Astrocyte (in vitro differentiated cells and primary cell): ENCODE measurements around the gene CCDC74A. TPM values are rescaled to one million over a fixed set of nuclear protein-coding genes. Genes with fewer than 3 reads are reported as not detected.
"Not testable (repeated sequence)": the region's sequence is repeated elsewhere in the genome, so short reads cannot be mapped to it uniquely, and the experiment has no call there.

Experiments
- DNase-seq: peaks from one replicate; pipeline ENCODE4 v3.0.0-alpha.2; 2010; ENCODE audit warnings: low read depth
- FAIRE-seq: peaks from 2 replicates; lab custom pipeline; 2011; peaks lifted over from hg19 to GRCh38; lab: Jason Lieb, UNC
- H2AFZ ChIP-seq: 2 replicates; pipeline ENCODE4 v1.6.0; 2012; ENCODE audit warnings: low read depth, low read length, inconsistent platforms
- H3K27ac ChIP-seq: 2 replicates; pipeline ENCODE4 v1.5.1; 2011; ENCODE audit warnings: low read depth, low read length, inconsistent platforms
- H3K27me3 ChIP-seq: 2 replicates; pipeline ENCODE4 v1.6.0; 2011; ENCODE audit warnings: low read length, inconsistent platforms; ENCODE audit not compliant: insufficient read depth
- H3K36me3 ChIP-seq: 2 replicates; pipeline ENCODE4 v1.5.1; 2011; ENCODE audit warnings: low read length, inconsistent platforms; ENCODE audit not compliant: insufficient read depth
- H3K4me1 ChIP-seq: 2 replicates; pipeline ENCODE4 v1.5.1; 2011; ENCODE audit warnings: low read length, inconsistent platforms; ENCODE audit not compliant: insufficient read depth
- H3K4me2 ChIP-seq: 2 replicates; pipeline ENCODE4 v1.6.0; 2012; ENCODE audit warnings: low read length, inconsistent platforms
- H3K4me3 ChIP-seq: 2 replicates; pipeline ENCODE4 v1.5.1; 2011; ENCODE audit warnings: low read depth, mild to moderate bottlenecking, low read length, inconsistent platforms; ENCODE audit not compliant: insufficient read depth
- H3K79me2 ChIP-seq: 2 replicates; pipeline ENCODE4 v1.6.0; 2012; ENCODE audit warnings: mild to moderate bottlenecking, low read length, inconsistent platforms; ENCODE audit not compliant: insufficient read depth
- H3K9ac ChIP-seq: 2 replicates; pipeline ENCODE4 v1.6.0; 2012; ENCODE audit warnings: mild to moderate bottlenecking, low read length, inconsistent platforms
- H3K9me3 ChIP-seq: 2 replicates; pipeline ENCODE4 v1.5.1; 2012; ENCODE audit warnings: low read depth, mild to moderate bottlenecking, low read length, inconsistent platforms; ENCODE audit not compliant: insufficient read depth
- H4K20me1 ChIP-seq: 2 replicates; pipeline ENCODE4 v1.6.0; 2012; ENCODE audit warnings: low read length, inconsistent platforms; ENCODE audit not compliant: insufficient read depth
- H3K27ac Mint-ChIP-seq: one replicate; pipeline ENCODE4 v1.8.0; 2021; ENCODE audit warnings: mild to moderate bottlenecking, mixed read lengths; ENCODE audit not compliant: unreplicated experiment
- H3K27me3 Mint-ChIP-seq: one replicate; pipeline ENCODE4 v1.8.0; 2021; ENCODE audit warnings: low read depth, mixed read lengths; ENCODE audit not compliant: unreplicated experiment
- H3K36me3 Mint-ChIP-seq: one replicate; pipeline ENCODE4 v1.8.0; 2021; ENCODE audit warnings: low read depth, mixed read lengths; ENCODE audit not compliant: unreplicated experiment
- H3K4me1 Mint-ChIP-seq: one replicate; pipeline ENCODE4 v1.8.0; 2021; ENCODE audit warnings: low read depth, mixed read lengths; ENCODE audit not compliant: unreplicated experiment
- H3K4me3 Mint-ChIP-seq: one replicate; pipeline ENCODE4 v1.8.0; 2021; ENCODE audit warnings: mild to moderate bottlenecking, moderate library complexity, mixed read lengths; ENCODE audit not compliant: unreplicated experiment
- H3K9me3 Mint-ChIP-seq: one replicate; pipeline ENCODE4 v1.8.0; 2021; ENCODE audit warnings: mild to moderate bottlenecking, mixed read lengths; ENCODE audit not compliant: unreplicated experiment
- CTCF ChIP-seq: IDR thresholded peaks from 2 replicates; pipeline ENCODE4 v1.5.1; 2011; ENCODE audit warnings: low read depth, mild to moderate bottlenecking, inconsistent platforms, low read length, moderate library complexity; ENCODE audit not compliant: insufficient read depth
- EZH2 ChIP-seq: IDR thresholded peaks from 2 replicates; pipeline ENCODE4 v1.6.1; 2012; ENCODE audit warnings: mild to moderate bottlenecking, low read length, inconsistent platforms; ENCODE audit not compliant: insufficient read depth
- total RNA-seq: library from RNA; stranded (reverse); gene quantifications from 2 replicates; pipeline ENCODE4 v1.2.1, GENCODE V29; 2021

CCDC74A gene
- total RNA-seq, 1 donor from 2014 or later = 7.2 TPM

GRCh38 chr2:131521961-131522781 lies 5.5 kb upstream of the CCDC74A start:
- no peaks in the 10 kb centered on the region for H3K9me3 Mint-ChIP-seq
- no peak overlapping the region for H3K9ac ChIP-seq
- no peak for DNase-seq
- H3K27me3 Mint-ChIP-seq = no peaks in the 10 kb centered on the region
- no peaks in the 10 kb centered on the region for H3K4me1 Mint-ChIP-seq
- H3K79me2 ChIP-seq = no peaks in the 10 kb centered on the region
- H3K4me2 ChIP-seq = no peak overlapping the region
- TF ChIP-seq CTCF (no peak), EZH2 (no peak)
- H3K36me3 Mint-ChIP-seq = peaks cover 4% of the 10 kb centered on the region
- no peaks in the 10 kb centered on the region for H3K36me3 ChIP-seq
- H3K27ac Mint-ChIP-seq = no peak overlapping the region
- no peak overlapping the region for H3K4me3 Mint-ChIP-seq
- no peak overlapping the region for H3K4me3 ChIP-seq
- H2AFZ ChIP-seq = no peak overlapping the region
- no peaks in the 10 kb centered on the region for H4K20me1 ChIP-seq
- FAIRE-seq = no peak
- H3K9me3 ChIP-seq = no peaks in the 10 kb centered on the region
- no peak overlapping the region for H3K27ac ChIP-seq
- no peaks in the 10 kb centered on the region for H3K27me3 ChIP-seq
- no peaks in the 10 kb centered on the region for H3K4me1 ChIP-seq

- H3K36me3 Mint-ChIP-seq, H3K27ac Mint-ChIP-seq, H3K27ac ChIP-seq, H3K4me3 ChIP-seq, H3K27me3 Mint-ChIP-seq, H3K4me1 Mint-ChIP-seq, H3K4me2 ChIP-seq, H3K9me3 ChIP-seq, H3K36me3 ChIP-seq, H3K4me1 ChIP-seq, DNase-seq, H2AFZ ChIP-seq, H3K79me2 ChIP-seq, H4K20me1 ChIP-seq, H3K9ac ChIP-seq, H3K27me3 ChIP-seq, FAIRE-seq, H3K9me3 Mint-ChIP-seq, H3K4me3 Mint-ChIP-seq: not testable (repeated sequence)
Observed at GRCh38 chr2:131525256-131525655, 2.4 kb upstream of the CCDC74A start.

- H3K27me3 Mint-ChIP-seq = not testable (repeated sequence)
Observed at GRCh38 chr2:131528981-131529863, 1.5 kb downstream of the CCDC74A start.

GRCh38 chr2:131529864-131530445 lies 2.3 kb downstream of the CCDC74A start:
- not testable (repeated sequence) for FAIRE-seq, H3K9me3 Mint-ChIP-seq

More at GRCh38 chr2:131528981-131529863, 1.5 kb downstream of the CCDC74A start:
- H3K27me3 ChIP-seq, H3K36me3 Mint-ChIP-seq, H3K4me1 ChIP-seq, DNase-seq, H3K4me3 ChIP-seq, H3K9ac ChIP-seq, H3K4me3 Mint-ChIP-seq, H4K20me1 ChIP-seq, H3K4me1 Mint-ChIP-seq, H3K27ac Mint-ChIP-seq, H3K9me3 Mint-ChIP-seq, FAIRE-seq, H3K9me3 ChIP-seq, H2AFZ ChIP-seq, H3K79me2 ChIP-seq, H3K27ac ChIP-seq, H3K36me3 ChIP-seq: not testable (repeated sequence)
- peak overlapping the region; percentile 54 for H3K4me2 ChIP-seq

More at GRCh38 chr2:131529864-131530445, 2.3 kb downstream of the CCDC74A start:
- not testable (repeated sequence) for H3K9ac ChIP-seq, H3K4me3 ChIP-seq, DNase-seq, H3K4me3 Mint-ChIP-seq, H3K36me3 ChIP-seq, H3K27ac Mint-ChIP-seq, H3K79me2 ChIP-seq, H3K4me2 ChIP-seq, H3K36me3 Mint-ChIP-seq, H4K20me1 ChIP-seq, H2AFZ ChIP-seq, H3K27me3 Mint-ChIP-seq, H3K4me1 Mint-ChIP-seq, H3K27ac ChIP-seq, H3K27me3 ChIP-seq, H3K4me1 ChIP-seq, H3K9me3 ChIP-seq
